COLO668 (cell line): ENCODE data around the gene MED17.
"Not testable (repeated sequence)": the region's sequence is repeated elsewhere in the genome, so short reads cannot be mapped to it uniquely, and the experiment has no call there.

Experiments
- DNase-seq: peaks from one replicate; lab custom pipeline; 2025; ENCODE audit not compliant: unreplicated experiment; lab: John Stamatoyannopoulos, UW

MED17 gene

GRCh38 chr11:93784145-93784934 is at the start of gene MED17:
MED17 (plus strand) TSS chr11:93784282; CDS start chr11:93784514, 232 bp downstream.
- DNase-seq = peak; percentile 93

- DNase-seq = no peak
Observed at GRCh38 chr11:93734427-93735222, 49.5 kb upstream of the MED17 start.

GRCh38 chr11:93735627-93736026 is 48.5 kb upstream of the MED17 start:
- no peak for DNase-seq

GRCh38 chr11:93736129-93736528 is 48.0 kb upstream of the MED17 start:
- no peak for DNase-seq

GRCh38 chr11:93737904-93738612 is 46.0 kb upstream of the MED17 start:
- no peak for DNase-seq

- DNase-seq = no peak
Observed at GRCh38 chr11:93738647-93739081, 45.4 kb upstream of the MED17 start.

- peak; percentile 8 for DNase-seq
Observed at GRCh38 chr11:93740031-93740729, 43.9 kb upstream of the MED17 start.

- peak; percentile 65 for DNase-seq
Observed at GRCh38 chr11:93740730-93741093, 43.4 kb upstream of the MED17 start.

- DNase-seq = peak; percentile 97
Observed at GRCh38 chr11:93741094-93741881, 42.8 kb upstream of the MED17 start, which contains the start of the genes C11orf54 and TAF1D. C11orf54 (plus strand) TSS chr11:93741672; CDS start chr11:93747394, 5,722 bp downstream. TAF1D (minus strand) TSS chr11:93741495; CDS start chr11:93739304, 2,191 bp downstream.

GRCh38 chr11:93741882-93742226 is 42.2 kb upstream of the MED17 start:
- DNase-seq = peak; percentile 52

- no peak for DNase-seq
Observed at GRCh38 chr11:93743291-93743690, 40.8 kb upstream of the MED17 start.

- DNase-seq = no peak
Observed at GRCh38 chr11:93744669-93745004, 39.4 kb upstream of the MED17 start.

GRCh38 chr11:93745005-93745755 is 38.9 kb upstream of the MED17 start:
- DNase-seq = not testable (repeated sequence)

- DNase-seq = no peak
Observed at GRCh38 chr11:93746101-93746500, 38.0 kb upstream of the MED17 start.

GRCh38 chr11:93747122-93747521 is 37.0 kb upstream of the MED17 start:
- no peak for DNase-seq

GRCh38 chr11:93751001-93751400 is 33.1 kb upstream of the MED17 start:
- DNase-seq = no peak

GRCh38 chr11:93753241-93753640 is 30.8 kb upstream of the MED17 start:
- DNase-seq = no peak

GRCh38 chr11:93756748-93757147 is 27.3 kb upstream of the MED17 start:
- DNase-seq = no peak

- DNase-seq = no peak
Observed at GRCh38 chr11:93757301-93757700, 26.8 kb upstream of the MED17 start.
